ENCODE results near the gene RBM22. TPM values are rescaled to one million over a fixed set of nuclear protein-coding genes. Genes with fewer than 3 reads are reported as not detected.
A peak's percentile ranks its signal among the peaks of the same experiment; 100 is the strongest.

The RBM22 gene
- total RNA-seq, 1 experiment from 2014 or later, result 34.0 TPM

GRCh38 chr5:150672237-150672883 is 28.5 kb downstream of the RBM22 start (continued):
- TF ChIP-seq ZNF281 (CRISPR knock-in tag; IDR thresholded peaks at IDR 0.05) (peak; percentile 20; the same call in 1 of the 2 replicates), FOXP1 (CRISPR knock-in tag; IDR thresholded peaks at IDR 0.05; ENCODE audit: borderline replicate concordance) (no peak), E2F5 (CRISPR knock-in tag; IDR thresholded peaks at IDR 0.05) (no peak), E2F1 (CRISPR knock-in tag; IDR thresholded peaks at IDR 0.05) (no peak), GABPB1 (CRISPR knock-in tag; IDR thresholded peaks at IDR 0.05) (no peak), GTF2I (CRISPR knock-in tag; conservative IDR thresholded peaks at IDR 0.05) (peak; percentile 47; the same call in 1 of the 2 replicates), AFF4 (CRISPR knock-in tag; IDR thresholded peaks at IDR 0.05; ENCODE audit: borderline replicate concordance) (peak; percentile 55; the same call in 1 of the 2 replicates), NR2C2 (CRISPR knock-in tag; IDR thresholded peaks at IDR 0.05) (no peak), ZBTB43 (CRISPR knock-in tag; IDR thresholded peaks at IDR 0.05) (no peak), CTCF (IDR thresholded peaks at IDR 0.05) (no peak), OVOL2 (CRISPR knock-in tag; IDR thresholded peaks at IDR 0.05; ENCODE audit: borderline replicate concordance) (no peak), ERG (CRISPR knock-in tag; IDR thresholded peaks at IDR 0.05) (no peak), ZNF416 (CRISPR knock-in tag; IDR thresholded peaks at IDR 0.05) (no peak), MLX (CRISPR knock-in tag; IDR thresholded peaks at IDR 0.05) (no peak), RORB (CRISPR knock-in tag; IDR thresholded peaks at IDR 0.05) (no peak), CREB1 (CRISPR knock-in tag; IDR thresholded peaks at IDR 0.05) (no peak), ARID4B (CRISPR knock-in tag; IDR thresholded peaks at IDR 0.05; ENCODE audit: borderline replicate concordance) (no peak), NR1H2 (CRISPR knock-in tag; IDR thresholded peaks at IDR 0.05) (no peak), SMAD4 (CRISPR knock-in tag; IDR thresholded peaks at IDR 0.05) (no peak)

Measured in WTC11 (cell line).